ES-I3 (cell line): Measurements from ENCODE around the gene SNRPA.
"Not testable (repeated sequence)": the region's sequence is repeated elsewhere in the genome, so short reads cannot be mapped to it uniquely, and the experiment has no call there.

ENCODE experiments used
- H3K36me3 ChIP-seq: 2 replicates; pipeline ENCODE4 v1.6.1; 2013; ENCODE audit warnings: mild to moderate bottlenecking, low read length, control low read depth, moderate library complexity; ENCODE audit not compliant: insufficient read depth
- H3K4me1 ChIP-seq: 2 replicates; pipeline ENCODE4 v1.6.1; 2013; ENCODE audit warnings: mild to moderate bottlenecking, control low read depth, low read length; ENCODE audit not compliant: insufficient read depth
- H3K9ac ChIP-seq: 2 replicates; pipeline ENCODE4 v1.6.1; 2013; ENCODE audit warnings: low read depth, mild to moderate bottlenecking, low read length, moderate library complexity
- H3K9me3 ChIP-seq: 2 replicates; pipeline ENCODE4 v1.6.1; 2013; ENCODE audit warnings: mild to moderate bottlenecking, low read length, moderate library complexity; ENCODE audit not compliant: control insufficient read depth, insufficient read depth

SNRPA gene

DNA sequence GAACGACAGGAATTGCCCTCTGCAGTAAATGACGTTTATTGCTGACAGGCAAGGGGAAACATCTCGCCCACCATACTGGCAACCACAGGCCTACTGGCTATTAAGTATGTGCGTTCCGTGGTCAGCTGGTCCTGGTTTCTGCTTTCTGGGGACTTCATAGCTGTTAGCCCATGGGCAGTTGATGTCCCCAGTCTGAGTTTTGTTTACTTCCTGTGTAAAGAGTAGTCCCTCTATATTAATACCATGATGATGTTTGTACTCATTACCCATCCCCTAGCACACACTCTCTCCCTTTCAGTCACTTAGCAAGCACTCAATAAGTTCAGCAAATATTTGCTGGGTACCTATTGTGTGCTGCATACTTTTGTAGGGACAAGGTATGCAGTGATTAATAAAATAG lies 17.9 kb downstream of the SNRPA start:
- no peaks in the 10 kb centered on the region for H3K9me3 ChIP-seq
- H3K36me3 ChIP-seq = peaks cover 20% of the 10 kb centered on the region
- H3K9ac ChIP-seq = no peak overlapping the region
- no peaks in the 10 kb centered on the region for H3K4me1 ChIP-seq

DNA sequence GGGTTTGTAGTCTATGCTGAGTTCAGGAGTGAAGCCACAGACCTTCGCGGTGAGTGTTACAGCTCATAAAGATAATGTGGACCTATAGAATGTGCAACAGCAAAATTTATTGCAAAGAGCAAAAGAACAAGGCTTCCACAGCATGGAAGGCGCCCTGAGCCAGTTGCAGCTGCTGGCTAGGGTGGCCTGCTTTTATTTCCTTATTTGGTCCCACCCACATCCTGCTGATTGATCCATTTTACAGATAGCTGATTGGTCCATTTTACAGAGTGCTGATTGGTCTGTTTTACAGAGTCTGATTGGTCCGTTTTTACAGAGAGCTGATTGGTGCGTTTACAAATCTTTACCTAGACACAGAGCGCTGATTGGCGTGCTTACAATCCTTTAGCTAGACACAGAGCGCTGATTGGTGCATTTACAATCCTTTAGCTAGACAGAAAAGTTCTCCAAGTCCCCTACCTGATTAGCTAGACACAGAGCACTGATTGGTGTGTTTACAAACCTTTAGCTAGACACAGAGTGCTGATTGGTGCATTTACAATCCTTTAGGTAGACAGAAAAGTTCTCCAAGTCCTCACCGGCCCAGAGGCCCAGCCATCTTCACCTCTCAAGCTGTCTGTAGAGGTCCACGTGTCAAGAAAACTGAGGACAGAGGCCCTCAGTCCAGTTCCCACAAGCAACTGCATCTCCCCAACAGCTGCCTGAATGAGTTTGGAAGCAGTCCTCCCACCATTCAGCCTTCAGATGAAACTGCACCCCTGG lies 20.3 kb downstream of the SNRPA start:
- H3K9me3 ChIP-seq, H3K9ac ChIP-seq, H3K4me1 ChIP-seq, H3K36me3 ChIP-seq: not testable (repeated sequence)

DNA sequence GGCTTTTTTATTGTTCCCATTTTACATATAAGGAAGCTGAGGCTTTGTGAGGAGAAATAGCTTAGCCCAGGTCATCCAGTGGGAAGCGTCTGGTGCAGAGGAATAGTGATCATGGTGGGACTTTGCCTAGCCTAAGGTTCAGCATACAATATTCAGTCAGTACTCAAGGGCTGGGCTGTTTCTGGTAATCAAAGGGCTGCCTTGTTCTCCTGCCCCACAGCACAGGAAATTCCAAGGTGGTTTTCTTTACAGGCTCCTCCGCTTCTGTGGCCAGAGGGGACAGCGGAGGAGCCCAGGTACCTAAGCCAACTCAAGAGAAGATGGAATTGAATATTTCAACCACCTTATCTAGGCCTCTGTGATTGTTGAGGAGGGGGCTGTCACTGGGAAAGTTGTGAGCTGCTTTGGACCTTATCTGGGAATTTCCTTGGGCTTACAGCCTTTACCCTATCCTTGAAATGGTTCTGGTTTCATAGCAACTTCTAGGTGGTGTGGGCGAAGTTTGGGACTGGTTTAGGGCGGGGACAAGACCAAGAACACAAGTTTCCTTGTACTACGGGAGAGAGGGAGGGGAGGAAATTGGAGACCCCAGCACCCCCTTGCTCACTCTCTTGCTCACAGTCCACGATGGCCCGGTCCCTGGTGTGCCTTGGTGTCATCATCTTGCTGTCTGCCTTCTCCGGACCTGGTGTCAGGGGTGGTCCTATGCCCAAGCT lies 24.1 kb downstream of the SNRPA start, which contains the start of gene MIA:
Gene MIA, plus strand, starts transcription at position 606 of the 716 bp plus-strand sequence. Its CDS starts 22 bp downstream, at position 628.
- Histone ChIP-seq H3K9me3 (no peaks in the 10 kb centered on the region), H3K4me1 (peaks cover 20% of the 10 kb centered on the region), H3K9ac (no peak within 1 kb of the TSS), H3K36me3 (no peaks in the 10 kb centered on the region)

DNA sequence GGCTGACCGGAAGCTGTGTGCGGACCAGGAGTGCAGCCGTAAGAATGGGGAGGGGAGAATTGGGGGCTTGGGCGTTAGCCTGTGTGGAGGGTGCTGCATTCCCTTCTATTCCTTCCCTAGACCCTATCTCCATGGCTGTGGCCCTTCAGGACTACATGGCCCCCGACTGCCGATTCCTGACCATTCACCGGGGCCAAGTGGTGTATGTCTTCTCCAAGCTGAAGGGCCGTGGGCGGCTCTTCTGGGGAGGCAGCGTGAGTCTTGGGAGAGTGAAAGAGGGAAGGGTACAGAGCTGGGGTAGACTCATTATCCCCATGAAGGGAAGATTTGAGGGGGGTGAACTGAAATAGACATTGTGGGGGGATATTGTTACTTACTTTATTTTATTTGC lies 24.6 kb downstream of the SNRPA start:
- Histone ChIP-seq H3K36me3 (no peaks in the 10 kb centered on the region), H3K9ac (no peak overlapping the region), H3K9me3 (no peaks in the 10 kb centered on the region), H3K4me1 (peaks cover 20% of the 10 kb centered on the region)

DNA sequence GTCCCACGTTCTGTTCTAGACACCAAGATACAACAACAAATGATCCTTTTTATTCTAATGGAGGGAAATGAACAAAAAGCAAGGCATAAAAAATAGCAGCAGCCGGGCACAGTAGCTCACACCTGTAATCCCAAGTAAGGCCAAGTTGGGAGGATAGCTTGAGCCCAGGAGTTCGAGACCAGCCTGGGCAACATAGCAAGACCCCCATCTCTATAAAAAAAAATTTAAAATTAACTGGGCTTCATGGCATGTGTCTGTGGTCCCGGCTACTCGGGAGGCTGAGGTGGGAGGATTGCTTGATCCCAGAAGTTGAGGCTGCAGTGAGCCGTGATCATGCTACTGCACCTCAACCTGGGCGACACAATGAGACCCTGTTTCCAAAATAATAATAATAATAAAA lies 25.4 kb downstream of the SNRPA start:
- H3K9me3 ChIP-seq = no peaks in the 10 kb centered on the region
- H3K36me3 ChIP-seq = no peaks in the 10 kb centered on the region
- no peak overlapping the region for H3K9ac ChIP-seq
- peaks cover 20% of the 10 kb centered on the region for H3K4me1 ChIP-seq

GRCh38 chr19:40776932-40777644 lies 26.1 kb downstream of the SNRPA start:
- Histone ChIP-seq H3K9me3 (no peaks in the 10 kb centered on the region), H3K4me1 (peaks cover 20% of the 10 kb centered on the region), H3K9ac (peak overlapping the region; percentile 71), H3K36me3 (no peaks in the 10 kb centered on the region)

- no peaks in the 10 kb centered on the region for H3K36me3 ChIP-seq
- H3K9me3 ChIP-seq = no peaks in the 10 kb centered on the region
- peak overlapping the region; percentile 71 for H3K9ac ChIP-seq
- peaks cover 20% of the 10 kb centered on the region for H3K4me1 ChIP-seq
These were observed 26.6 kb downstream of the SNRPA start for GRCh38 chr19:40777645-40777936.

GRCh38 chr19:40777937-40778705 lies 27.1 kb downstream of the SNRPA start, which contains the start of gene RAB4B:
Gene RAB4B, plus strand, starts transcription at chr19:40778247. Its CDS starts 129 bp downstream, at chr19:40778376.
- Histone ChIP-seq H3K4me1 (peaks cover 20% of the 10 kb centered on the region), H3K9me3 (no peaks in the 10 kb centered on the region), H3K9ac (peak within 1 kb of the TSS; percentile 92), H3K36me3 (no peaks in the 10 kb centered on the region)

GRCh38 chr19:40778706-40779284 lies 27.8 kb downstream of the SNRPA start:
- Histone ChIP-seq H3K4me1 (peaks cover 20% of the 10 kb centered on the region), H3K9ac (peak overlapping the region; percentile 92), H3K36me3 (no peaks in the 10 kb centered on the region), H3K9me3 (no peaks in the 10 kb centered on the region)

DNA sequence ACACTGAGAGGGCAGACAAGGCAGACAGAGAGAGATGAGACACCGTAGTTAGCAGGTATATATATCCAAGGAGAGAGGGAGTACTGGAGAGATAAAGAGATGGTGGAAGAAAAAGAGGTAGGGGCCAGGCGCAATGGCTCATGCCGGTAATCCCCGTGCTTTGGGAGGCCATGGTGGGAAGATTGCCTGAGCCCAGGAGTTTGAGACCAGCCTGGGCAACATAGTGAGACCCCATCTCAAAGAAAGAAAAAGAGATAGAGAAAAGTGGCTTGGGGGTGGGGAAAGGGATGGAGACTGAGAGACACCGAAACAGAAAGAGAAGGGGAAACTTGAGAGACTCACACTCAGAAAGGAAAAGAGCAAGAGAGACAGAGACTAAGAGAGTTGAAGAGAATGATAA lies 29.6 kb downstream of the SNRPA start:
- H3K36me3 ChIP-seq = no peaks in the 10 kb centered on the region
- peaks cover 13% of the 10 kb centered on the region for H3K4me1 ChIP-seq
- no peaks in the 10 kb centered on the region for H3K9me3 ChIP-seq
- no peak overlapping the region for H3K9ac ChIP-seq

GRCh38 chr19:40781140-40781539 lies 30.1 kb downstream of the SNRPA start:
- H3K9me3 ChIP-seq = no peaks in the 10 kb centered on the region
- H3K9ac ChIP-seq = no peak overlapping the region

GRCh38 chr19:40783711-40784110 lies 32.7 kb downstream of the SNRPA start:
- no peaks in the 10 kb centered on the region for H3K36me3 ChIP-seq
- no peak overlapping the region for H3K9ac ChIP-seq
- no peaks in the 10 kb centered on the region for H3K9me3 ChIP-seq
- H3K4me1 ChIP-seq = peaks cover 7% of the 10 kb centered on the region; the same call in 1 of the 2 replicates

More at GRCh38 chr19:40781140-40781539, 30.1 kb downstream of the SNRPA start:
- Histone ChIP-seq H3K4me1 (peaks cover 12% of the 10 kb centered on the region; the same call in 1 of the 2 replicates), H3K36me3 (no peaks in the 10 kb centered on the region)

- H3K36me3 ChIP-seq, H3K9me3 ChIP-seq, H3K9ac ChIP-seq, H3K4me1 ChIP-seq: not testable (repeated sequence)
These were observed 33.1 kb downstream of the SNRPA start for GRCh38 chr19:40784146-40784545.

DNA sequence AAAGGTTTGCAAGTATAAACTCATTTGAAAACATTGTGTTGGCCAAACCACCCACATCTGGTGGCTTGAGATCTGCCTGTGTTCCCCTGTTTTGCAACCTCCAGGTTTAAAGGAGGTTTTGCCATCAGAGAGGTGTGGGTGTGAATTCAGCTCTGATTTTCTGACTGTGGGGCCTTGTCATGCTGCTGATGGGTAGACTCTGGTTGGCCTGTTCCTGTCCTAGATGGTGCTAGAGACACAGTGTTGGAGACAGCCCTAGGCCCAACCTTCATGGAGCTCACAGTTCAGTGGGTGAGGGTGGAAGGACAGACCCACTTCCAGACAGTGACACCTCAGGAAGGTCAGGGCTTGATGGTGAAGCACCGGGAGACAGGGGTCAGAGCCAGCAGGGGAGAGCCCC lies 34.5 kb downstream of the SNRPA start:
- no peaks in the 10 kb centered on the region for H3K4me1 ChIP-seq
- H3K9ac ChIP-seq = no peak overlapping the region
- H3K9me3 ChIP-seq = no peaks in the 10 kb centered on the region
- H3K36me3 ChIP-seq = no peaks in the 10 kb centered on the region
